ENCODE data around the gene UXS1.

DNA sequence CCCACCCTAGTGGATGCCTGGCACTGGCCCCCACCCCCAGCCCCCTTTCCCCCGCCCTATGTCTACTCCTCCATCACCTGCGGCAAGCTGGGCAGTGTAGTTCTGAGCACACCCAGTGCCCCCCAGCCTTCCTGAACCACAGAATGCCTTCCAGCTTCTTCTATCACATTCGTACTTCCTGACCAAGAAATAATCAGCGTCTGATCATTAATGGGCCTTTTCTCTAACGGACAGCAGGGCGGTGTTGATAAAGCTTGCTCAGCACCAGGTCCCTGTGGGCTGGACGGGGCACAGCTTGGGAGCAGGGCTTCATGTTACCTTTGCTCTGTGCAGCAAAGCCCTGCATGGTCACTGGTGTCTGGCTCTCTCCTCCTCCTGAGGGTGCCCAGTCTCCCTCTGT lies 15.4 kb downstream of the UXS1 start:
- TF ChIP-seq POLR2AphosphoS5 (IDR thresholded peaks at IDR 0.05; ENCODE audit: low read depth, low read length) (no peak), POLR2A (IDR thresholded peaks at IDR 0.05; ENCODE audit: control extremely low read depth in 1 of 2, low read depth in 2 of 2, low read length in 2 of 2) (no peak), EP300 (IDR thresholded peaks at IDR 0.05; ENCODE audit: borderline replicate concordance in 1 of 2, low read depth in 2 of 2, low read length in 2 of 2) (no peak), SIN3A (conservative IDR thresholded peaks at IDR 0.05 in 1 of 2, IDR thresholded peaks at IDR 0.05 in 1 of 2; ENCODE audit: low read depth in 1 of 2, low read length in 2 of 2) (no peak)
- TF ChIP-seq, protein P1, sequence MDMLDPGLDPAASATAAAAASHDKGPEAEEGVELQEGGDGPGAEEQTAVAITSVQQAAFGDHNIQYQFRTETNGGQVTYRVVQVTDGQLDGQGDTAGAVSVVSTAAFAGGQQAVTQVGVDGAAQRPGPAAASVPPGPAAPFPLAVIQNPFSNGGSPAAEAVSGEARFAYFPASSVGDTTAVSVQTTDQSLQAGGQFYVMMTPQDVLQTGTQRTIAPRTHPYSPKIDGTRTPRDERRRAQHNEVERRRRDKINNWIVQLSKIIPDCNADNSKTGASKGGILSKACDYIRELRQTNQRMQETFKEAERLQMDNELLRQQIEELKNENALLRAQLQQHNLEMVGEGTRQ (IDR thresholded peaks at IDR 0.05; ENCODE audit: low read length) = no peak

Measured in H1 (cell line).